HG03135 (cell line): ENCODE measurements around the gene SMARCA4.

ENCODE experiments used
- ATAC-seq: cut with Tn5 transposase; IDR thresholded peaks from one replicate; pipeline ENCODE4 v1.9.1; 2021; ENCODE audit warnings: mild to moderate bottlenecking, moderate library complexity; ENCODE audit not compliant: unreplicated experiment

SMARCA4 gene

GRCh38 chr19:10960314-10961072, at the start of gene SMARCA4:
Gene SMARCA4, plus strand, starts transcription at chr19:10961030. Its CDS starts 23,122 bp downstream, at chr19:10984152.
- peak; percentile 71 for ATAC-seq

DNA sequence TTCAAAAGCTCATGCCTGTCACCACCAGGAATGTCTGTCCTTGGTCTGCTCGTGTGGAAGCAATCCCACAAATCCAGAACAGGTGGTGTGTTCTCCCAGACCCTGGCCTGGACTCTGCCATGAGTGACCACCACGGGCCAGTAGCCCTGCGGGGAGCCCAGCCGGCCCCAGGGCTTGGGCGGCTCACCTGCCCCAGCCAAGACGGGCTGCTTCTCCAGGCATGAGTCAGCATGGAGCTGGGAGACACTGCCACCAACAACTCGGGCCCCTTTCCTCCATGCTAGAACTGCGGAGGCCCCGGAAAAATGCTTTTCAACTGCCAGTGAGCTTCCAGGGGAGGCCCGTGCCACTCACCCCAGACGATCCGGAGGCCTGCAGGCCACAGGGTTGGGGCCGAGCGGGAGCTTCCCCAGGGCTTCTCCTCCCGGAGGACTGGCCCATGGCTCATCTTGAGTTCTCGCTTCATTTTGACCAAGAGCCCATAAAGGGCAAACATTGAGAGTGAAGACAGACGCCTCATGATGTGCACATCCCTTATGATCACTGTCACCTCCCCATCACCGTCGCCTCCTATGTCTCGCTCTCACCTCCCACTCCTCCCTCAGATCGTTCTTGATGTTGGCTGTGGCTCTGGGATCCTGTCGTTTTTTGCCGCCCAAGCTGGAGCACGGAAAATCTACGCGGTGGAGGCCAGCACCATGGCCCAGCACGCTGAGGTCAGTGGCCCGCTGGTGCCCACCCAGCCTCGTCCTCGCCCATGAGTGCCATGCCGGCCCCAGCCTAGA, 49.1 kb upstream of the SMARCA4 start:
- no peak for ATAC-seq

- ATAC-seq = no peak
These were observed 48.2 kb upstream of the SMARCA4 start for GRCh38 chr19:10912619-10913018.

- ATAC-seq = no peak
These were observed 47.0 kb upstream of the SMARCA4 start for GRCh38 chr19:10913716-10914340.

GRCh38 chr19:10915130-10916091, 45.4 kb upstream of the SMARCA4 start:
- ATAC-seq = no peak

GRCh38 chr19:10916602-10917001, 44.2 kb upstream of the SMARCA4 start:
- no peak for ATAC-seq

GRCh38 chr19:10918359-10918758, 42.5 kb upstream of the SMARCA4 start:
- ATAC-seq = no peak

- ATAC-seq = no peak
These were observed 41.2 kb upstream of the SMARCA4 start for GRCh38 chr19:10919352-10920287.

DNA sequence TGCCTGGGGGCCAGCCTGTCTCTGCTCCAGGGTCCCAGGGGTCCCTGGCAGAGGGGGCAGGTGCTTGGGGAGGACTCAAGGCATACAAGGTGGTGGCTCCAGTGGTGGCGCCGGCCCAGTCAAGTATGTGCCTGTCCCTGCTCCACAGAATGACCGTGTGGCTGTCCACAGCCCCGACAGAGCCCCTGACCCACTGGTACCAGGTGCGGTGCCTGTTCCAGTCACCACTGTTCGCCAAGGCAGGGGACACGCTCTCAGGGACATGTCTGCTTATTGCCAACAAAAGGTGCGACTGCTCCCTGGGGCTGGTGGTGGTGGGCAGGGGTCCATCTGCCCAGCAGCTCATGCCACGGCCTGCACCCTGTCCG, 40.6 kb upstream of the SMARCA4 start:
- ATAC-seq = no peak

GRCh38 chr19:10920781-10921180, 40.0 kb upstream of the SMARCA4 start:
- ATAC-seq = no peak

GRCh38 chr19:10921199-10921909, 39.5 kb upstream of the SMARCA4 start:
- no peak for ATAC-seq

DNA sequence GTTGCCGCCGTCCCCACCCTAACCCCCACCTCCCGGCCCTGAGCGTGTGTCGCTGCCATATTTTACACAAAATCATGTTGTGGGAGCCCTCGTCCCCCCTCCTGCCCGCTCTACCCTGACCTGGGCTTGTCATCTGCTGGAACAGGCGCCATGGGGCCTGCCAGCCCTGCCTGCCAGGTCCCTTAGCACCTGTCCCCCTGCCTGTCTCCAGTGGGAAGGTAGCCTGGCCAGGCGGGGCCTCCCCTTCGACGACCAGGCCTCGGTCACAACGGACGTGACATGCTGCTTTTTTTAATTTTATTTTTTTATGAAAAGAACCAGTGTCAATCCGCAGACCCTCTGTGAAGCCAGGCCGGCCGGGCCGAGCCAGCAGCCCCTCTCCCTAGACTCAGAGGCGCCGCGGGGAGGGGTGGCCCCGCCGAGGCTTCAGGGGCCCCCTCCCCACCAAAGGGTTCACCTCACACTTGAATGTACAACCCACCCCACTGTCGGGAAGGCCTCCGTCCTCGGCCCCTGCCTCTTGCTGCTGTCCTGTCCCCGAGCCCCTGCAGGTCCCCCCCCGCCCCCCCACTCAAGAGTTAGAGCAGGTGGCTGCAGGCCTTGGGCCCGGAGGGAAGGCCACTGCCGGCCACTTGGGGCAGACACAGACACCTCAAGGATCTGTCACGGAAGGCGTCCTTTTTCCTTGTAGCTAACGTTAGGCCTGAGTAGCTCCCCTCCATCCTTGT, 38.8 kb upstream of the SMARCA4 start:
- no peak for ATAC-seq

- ATAC-seq = no peak
These were observed 38.2 kb upstream of the SMARCA4 start for GRCh38 chr19:10922638-10923014.

GRCh38 chr19:10923260-10924112, 37.3 kb upstream of the SMARCA4 start:
- no peak for ATAC-seq

GRCh38 chr19:10924597-10924996, 36.2 kb upstream of the SMARCA4 start:
- ATAC-seq = no peak

DNA sequence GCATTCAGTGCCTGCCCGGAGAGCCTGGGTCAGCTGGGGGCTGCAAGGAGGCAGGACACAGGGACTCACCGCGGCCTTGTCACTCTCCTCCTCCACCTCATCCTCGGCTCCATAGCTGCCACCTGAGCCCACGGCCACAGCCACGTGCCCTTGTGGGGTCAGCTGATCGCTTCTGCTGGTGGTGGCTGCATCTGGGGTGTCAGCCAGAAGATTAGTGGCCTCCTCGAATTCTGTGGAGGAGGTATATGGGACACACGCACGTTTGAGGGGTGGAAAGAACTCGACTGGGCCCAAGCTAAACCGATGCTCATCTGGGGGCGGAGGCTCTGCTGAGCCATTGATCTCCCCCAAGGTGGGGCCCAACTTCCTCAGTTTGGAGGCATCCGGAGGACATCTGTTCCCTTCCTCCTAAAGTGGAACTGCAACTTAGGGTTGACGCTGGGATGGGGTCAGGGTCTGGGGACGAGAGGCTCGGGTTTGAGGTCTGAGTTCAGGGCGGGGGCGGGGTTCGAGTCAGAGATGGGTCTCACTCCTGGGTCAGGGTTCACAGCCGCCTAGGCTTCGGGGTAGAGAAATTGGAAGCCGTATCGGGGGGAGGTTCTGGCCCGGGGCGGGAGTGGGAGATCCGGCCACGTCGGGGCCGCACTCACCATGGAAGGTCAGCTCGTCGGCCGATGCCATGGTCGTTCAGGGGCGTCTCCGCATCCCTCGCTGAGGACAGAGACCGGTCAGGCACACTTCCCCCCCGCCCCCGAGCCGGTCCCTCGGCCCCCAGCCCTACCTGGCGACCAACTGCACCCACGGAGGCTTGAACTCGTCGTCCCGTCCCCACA, 32.9 kb upstream of the SMARCA4 start:
- peak; percentile 4 for ATAC-seq
